NCI-H1105 treated with DMSO at 0.1 percent for 48 hours (cell line): ENCODE results near the gene TOGARAM1.

Experiments used
- DNase-seq: peaks from one replicate; lab custom pipeline; 2025; lab: John Stamatoyannopoulos, UW

Gene TOGARAM1

GRCh38 chr14:45084946-45085346, 123.0 kb downstream of the TOGARAM1 start:
- no peak for DNase-seq

- no peak for DNase-seq
These were observed 127.8 kb downstream of the TOGARAM1 start for GRCh38 chr14:45089813-45090212.

DNA sequence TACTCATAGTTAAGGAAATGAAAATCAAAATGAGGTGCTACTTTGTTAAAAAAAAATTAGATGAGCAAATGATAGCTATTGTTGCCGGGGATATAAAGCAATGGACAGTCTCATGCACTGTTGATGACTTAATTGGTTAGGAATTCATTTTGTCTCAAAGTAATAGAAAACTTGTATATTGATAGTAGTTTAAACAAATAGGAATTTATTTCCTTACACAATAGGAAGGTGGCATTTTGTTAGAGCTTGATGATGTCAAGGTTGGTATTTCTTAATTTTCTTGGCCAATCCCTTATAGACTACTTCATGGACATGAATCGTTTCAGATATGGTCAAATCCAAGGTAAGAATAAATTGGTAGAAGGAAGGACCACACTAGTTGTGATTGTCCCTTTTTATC, 129.7 kb downstream of the TOGARAM1 start:
- no peak for DNase-seq

DNA sequence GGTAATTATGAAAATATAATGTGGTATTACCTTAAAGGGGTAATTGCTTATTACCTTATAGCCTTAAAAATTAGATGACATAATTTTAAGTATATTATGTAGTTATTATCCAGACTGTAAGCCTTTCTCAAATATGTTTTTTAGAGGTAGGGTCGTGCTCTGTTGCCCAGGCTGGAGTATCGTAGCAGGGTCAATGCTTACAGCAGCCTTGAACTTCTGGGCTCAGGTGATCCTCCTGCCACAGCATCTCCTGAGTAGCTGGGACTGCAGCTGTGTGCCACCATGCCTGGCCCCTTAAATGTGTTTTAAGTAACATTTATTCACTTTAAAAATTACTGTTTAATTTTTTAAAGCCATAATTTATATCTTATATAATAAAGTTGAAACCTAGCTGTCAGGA, 132.3 kb downstream of the TOGARAM1 start:
- no peak for DNase-seq

GRCh38 chr14:45095143-45095542, 133.2 kb downstream of the TOGARAM1 start:
- no peak for DNase-seq

DNA sequence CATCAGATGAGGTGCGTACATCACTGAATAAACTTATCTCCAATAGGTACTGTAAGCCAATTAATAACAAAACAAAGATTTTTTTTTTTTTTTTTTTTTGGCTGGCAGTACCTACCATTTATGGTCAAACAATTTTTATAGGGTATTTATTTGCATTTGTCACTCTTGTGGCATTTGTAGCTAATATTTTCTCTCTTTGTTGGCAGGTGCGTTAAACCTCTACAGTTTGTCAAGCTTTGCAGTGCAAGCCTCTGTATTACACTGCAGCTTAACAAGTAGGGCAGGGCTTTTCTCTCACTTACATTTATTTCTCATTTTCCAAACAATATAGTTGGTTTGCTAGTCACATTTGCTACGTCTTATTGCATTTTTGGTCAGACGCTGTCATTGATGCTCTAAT, 134.2 kb downstream of the TOGARAM1 start:
- DNase-seq, result no peak

DNA sequence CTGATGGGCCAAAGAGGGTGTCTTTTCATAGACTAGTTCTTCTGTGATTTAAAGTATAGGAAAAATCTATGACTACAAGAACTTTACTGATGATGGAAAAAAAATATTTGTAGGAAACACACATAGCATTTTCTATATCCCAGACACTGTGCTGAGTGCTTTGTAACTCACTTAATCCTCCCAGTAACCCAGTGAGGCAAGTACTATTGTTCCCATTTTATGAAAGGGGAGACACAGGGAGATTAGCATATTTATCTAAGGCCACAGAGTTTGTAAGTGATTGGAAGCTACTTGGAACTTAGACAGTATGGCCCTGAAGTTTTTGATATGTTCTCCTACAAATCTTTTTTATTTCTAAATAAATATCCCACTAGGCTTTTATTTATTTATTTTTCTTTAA, 141.8 kb downstream of the TOGARAM1 start:
- DNase-seq, result no peak

DNA sequence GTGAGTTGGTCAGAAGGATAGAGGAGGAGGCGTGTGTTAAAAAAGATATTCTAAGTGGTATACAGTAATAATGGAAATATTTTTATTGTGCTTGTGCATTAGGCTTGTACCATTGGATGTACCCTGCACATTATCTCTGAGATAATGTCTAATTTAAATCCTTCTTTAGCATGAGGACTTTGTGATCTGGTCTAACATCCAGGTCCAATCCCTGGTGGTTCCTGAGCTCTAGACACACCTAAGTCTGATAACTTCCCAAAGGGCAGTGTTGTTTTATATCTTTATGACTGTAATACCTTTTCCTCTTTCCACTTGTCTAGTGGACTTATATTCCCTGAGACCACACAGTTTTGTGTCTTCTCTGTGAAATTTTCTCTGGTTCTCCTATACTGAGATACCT, 142.6 kb downstream of the TOGARAM1 start:
- no peak for DNase-seq

- DNase-seq, result no peak
These were observed 151.1 kb downstream of the TOGARAM1 start for GRCh38 chr14:45112896-45113781.

- no peak for DNase-seq
These were observed 152.3 kb downstream of the TOGARAM1 start for GRCh38 chr14:45114327-45114726.

DNA sequence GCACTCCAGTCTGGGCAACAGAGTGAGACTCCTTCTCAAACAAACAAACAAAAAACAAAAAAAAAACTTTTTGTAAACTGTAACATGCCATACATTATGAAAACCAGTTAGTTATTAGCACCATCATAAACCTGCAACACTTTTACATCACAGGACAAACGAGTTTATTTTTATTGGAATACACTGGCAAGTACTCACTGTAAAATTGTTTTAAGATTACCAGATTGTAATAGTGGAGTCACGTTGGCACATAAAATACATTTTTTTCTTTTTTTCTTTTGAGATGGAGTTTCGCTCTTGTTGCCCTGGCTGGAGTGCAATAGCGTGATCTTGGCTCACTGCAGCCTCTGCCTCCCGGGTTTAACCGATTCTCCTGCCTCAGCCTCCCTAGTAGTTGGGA, 156.6 kb downstream of the TOGARAM1 start:
- no peak for DNase-seq

GRCh38 chr14:45120096-45120495, 158.1 kb downstream of the TOGARAM1 start:
- no peak for DNase-seq

DNA sequence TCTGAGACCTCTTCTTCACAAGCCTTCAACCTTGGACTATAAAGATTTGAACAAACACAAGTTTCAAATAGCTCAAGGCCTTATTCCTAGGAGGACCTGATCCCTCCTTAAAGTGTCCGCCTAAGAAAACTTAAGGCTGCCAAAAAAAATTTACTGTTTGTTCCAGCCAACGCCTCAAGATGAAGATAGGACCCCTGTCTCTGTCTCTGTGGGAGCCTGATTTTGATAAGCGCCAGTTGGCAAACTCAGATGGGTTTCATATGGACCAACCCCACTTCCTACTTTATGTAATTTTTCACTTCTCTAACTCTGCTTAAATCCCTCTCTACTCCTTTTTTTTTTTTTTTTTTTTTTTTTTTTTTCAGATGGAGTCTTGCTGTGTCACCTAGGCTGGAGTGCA, 161.3 kb downstream of the TOGARAM1 start:
- no peak for DNase-seq
